GM12878 (cell line): ENCODE data around the gene AFG1L.

ENCODE experiments used
- GATAD2B ChIP-seq: fragments of 450-650 bp; conservative IDR thresholded peaks from 2 replicates; pipeline ENCODE4 v1.6.1; 2017; ENCODE audit warnings: low read depth, mild to moderate bottlenecking, moderate library complexity
- MXI1 ChIP-seq: fragments of 150-350 bp; IDR thresholded peaks from 2 replicates; pipeline ENCODE4 v1.6.1; 2011; ENCODE audit warnings: low read depth, mild to moderate bottlenecking, inconsistent platforms, low read length, improper control_type of control experiment
- NFYA ChIP-seq: IDR thresholded peaks from 2 replicates; pipeline ENCODE4 v1.6.1; 2011; ENCODE audit warnings: low read depth, mild to moderate bottlenecking, low read length, improper control_type of control experiment, borderline replicate concordance
- STAT1 ChIP-seq: fragments of 450-650 bp; conservative IDR thresholded peaks from 2 replicates; pipeline ENCODE4 v1.6.1; 2014; ENCODE audit warnings: antibody characterized with exemption, mild to moderate bottlenecking
- TF ChIP-seq, protein P1 (sequence below): IDR thresholded peaks from 2 replicates; pipeline ENCODE4 v1.6.1; 2012; ENCODE audit warnings: low read depth, low read length, improper control_type of control experiment

DNA sequence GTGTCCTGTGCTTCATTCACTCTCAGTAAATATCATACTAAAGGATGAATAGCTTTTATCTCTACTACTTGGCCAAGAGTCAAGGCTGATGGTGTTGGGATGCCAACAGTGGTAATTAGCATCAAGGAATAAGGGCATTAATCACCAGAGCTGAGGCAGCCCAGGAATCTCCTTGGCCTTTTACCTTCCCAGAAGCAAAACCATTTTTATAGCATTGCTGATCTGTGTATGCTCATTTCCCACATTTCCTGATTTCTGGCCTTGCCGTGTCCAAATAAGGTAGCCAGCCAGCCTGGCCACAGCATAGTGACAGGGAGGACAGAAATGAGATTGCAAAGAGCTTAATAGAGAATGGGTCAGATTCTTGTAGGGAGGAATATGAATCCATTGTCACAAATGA is 189.2 kb downstream of the AFG1L start:
- no peak for TF ChIP-seq MXI1
- TF ChIP-seq GATAD2B: no peak
- no peak for TF ChIP-seq NFYA
- no peak for TF ChIP-seq STAT1
- TF ChIP-seq, protein P1, sequence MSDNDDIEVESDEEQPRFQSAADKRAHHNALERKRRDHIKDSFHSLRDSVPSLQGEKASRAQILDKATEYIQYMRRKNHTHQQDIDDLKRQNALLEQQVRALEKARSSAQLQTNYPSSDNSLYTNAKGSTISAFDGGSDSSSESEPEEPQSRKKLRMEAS: no peak
